ENCODE measurements around the gene HS3ST3A1. TPM values are rescaled to one million over a fixed set of nuclear protein-coding genes. Genes with fewer than 3 reads are reported as not detected.

The HS3ST3A1 gene

Small RNA genes within 50 kb of the gene (small RNA-seq; reads per million reads assigned to genes)
- gene MIR548H3 (ENCODE audit: low read depth): not detected
